Measurements from ENCODE around the gene VEGFA. TPM values are rescaled to one million over a fixed set of nuclear protein-coding genes. Genes with fewer than 3 reads are reported as not detected.

The VEGFA gene
- total and polyA plus RNA-seq, 2 of the 8 experiments (the other 6 are each of a cell fraction or from before 2014, with no cell fraction given) = 42.2 to 58.5 TPM

DNA sequence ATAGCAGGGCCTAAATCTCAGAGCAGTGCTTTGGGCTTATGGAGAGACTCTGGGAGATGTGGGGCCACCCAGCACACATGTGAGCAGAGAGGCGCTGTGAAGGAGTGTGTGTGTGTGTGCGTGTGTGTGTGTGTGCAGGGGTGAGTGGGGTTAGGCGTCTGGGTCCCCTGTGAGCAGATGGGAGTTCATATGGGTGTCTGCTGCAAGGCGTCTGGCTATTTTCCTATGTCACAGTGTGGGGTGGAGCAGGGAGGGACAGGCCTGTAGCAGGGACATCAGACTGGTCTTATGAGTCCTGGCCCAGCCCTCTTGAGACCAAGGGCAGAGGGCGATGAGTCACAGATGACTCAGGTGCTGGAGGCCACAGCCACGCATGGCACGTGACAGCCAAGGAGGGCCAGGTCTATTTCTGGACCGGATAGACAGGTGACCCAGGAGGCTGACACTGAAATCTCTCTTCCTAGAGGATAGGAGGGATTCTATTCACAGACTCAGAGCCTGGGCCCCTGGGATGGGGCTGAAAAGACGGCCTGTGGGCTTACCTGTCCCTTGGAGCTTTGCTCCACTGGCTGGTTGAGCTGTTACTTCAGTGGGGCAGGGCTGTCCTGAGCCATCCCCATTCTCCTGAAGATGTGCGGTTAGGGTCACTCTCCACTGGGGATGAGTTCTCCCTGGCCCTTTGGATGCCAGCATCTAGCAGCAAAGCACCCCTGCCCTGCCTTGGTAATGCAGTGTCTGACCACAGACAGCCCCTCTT, 28.9 kb downstream of the VEGFA start (continued):
- no peak for TF ChIP-seq SAP30 (IDR thresholded peaks at IDR 0.05; ENCODE audit: insufficient read depth, insufficient replicate concordance, low read length)
- no peak for TF ChIP-seq SIRT6 (IDR thresholded peaks at IDR 0.05; ENCODE audit: low read length)
- TF ChIP-seq MAFK (IDR thresholded peaks at IDR 0.05; ENCODE audit: low read depth, low read length) = no peak
- no peak for TF ChIP-seq CREB1 (IDR thresholded peaks at IDR 0.05)
- TF ChIP-seq CEBPB (IDR thresholded peaks at IDR 0.05; ENCODE audit: low read depth, low read length) = no peak
- no peak for TF ChIP-seq RBBP5 (IDR thresholded peaks at IDR 0.05; ENCODE audit: borderline replicate concordance, low read depth, low read length)
- TF ChIP-seq EZH2 (IDR thresholded peaks at IDR 0.05; ENCODE audit: low read depth, low read length, severe bottlenecking) = no peak
- no peak for TF ChIP-seq FOSL1 (IDR thresholded peaks at IDR 0.05; ENCODE audit: insufficient read depth, low read depth, low read length)
- TF ChIP-seq, protein P1, sequence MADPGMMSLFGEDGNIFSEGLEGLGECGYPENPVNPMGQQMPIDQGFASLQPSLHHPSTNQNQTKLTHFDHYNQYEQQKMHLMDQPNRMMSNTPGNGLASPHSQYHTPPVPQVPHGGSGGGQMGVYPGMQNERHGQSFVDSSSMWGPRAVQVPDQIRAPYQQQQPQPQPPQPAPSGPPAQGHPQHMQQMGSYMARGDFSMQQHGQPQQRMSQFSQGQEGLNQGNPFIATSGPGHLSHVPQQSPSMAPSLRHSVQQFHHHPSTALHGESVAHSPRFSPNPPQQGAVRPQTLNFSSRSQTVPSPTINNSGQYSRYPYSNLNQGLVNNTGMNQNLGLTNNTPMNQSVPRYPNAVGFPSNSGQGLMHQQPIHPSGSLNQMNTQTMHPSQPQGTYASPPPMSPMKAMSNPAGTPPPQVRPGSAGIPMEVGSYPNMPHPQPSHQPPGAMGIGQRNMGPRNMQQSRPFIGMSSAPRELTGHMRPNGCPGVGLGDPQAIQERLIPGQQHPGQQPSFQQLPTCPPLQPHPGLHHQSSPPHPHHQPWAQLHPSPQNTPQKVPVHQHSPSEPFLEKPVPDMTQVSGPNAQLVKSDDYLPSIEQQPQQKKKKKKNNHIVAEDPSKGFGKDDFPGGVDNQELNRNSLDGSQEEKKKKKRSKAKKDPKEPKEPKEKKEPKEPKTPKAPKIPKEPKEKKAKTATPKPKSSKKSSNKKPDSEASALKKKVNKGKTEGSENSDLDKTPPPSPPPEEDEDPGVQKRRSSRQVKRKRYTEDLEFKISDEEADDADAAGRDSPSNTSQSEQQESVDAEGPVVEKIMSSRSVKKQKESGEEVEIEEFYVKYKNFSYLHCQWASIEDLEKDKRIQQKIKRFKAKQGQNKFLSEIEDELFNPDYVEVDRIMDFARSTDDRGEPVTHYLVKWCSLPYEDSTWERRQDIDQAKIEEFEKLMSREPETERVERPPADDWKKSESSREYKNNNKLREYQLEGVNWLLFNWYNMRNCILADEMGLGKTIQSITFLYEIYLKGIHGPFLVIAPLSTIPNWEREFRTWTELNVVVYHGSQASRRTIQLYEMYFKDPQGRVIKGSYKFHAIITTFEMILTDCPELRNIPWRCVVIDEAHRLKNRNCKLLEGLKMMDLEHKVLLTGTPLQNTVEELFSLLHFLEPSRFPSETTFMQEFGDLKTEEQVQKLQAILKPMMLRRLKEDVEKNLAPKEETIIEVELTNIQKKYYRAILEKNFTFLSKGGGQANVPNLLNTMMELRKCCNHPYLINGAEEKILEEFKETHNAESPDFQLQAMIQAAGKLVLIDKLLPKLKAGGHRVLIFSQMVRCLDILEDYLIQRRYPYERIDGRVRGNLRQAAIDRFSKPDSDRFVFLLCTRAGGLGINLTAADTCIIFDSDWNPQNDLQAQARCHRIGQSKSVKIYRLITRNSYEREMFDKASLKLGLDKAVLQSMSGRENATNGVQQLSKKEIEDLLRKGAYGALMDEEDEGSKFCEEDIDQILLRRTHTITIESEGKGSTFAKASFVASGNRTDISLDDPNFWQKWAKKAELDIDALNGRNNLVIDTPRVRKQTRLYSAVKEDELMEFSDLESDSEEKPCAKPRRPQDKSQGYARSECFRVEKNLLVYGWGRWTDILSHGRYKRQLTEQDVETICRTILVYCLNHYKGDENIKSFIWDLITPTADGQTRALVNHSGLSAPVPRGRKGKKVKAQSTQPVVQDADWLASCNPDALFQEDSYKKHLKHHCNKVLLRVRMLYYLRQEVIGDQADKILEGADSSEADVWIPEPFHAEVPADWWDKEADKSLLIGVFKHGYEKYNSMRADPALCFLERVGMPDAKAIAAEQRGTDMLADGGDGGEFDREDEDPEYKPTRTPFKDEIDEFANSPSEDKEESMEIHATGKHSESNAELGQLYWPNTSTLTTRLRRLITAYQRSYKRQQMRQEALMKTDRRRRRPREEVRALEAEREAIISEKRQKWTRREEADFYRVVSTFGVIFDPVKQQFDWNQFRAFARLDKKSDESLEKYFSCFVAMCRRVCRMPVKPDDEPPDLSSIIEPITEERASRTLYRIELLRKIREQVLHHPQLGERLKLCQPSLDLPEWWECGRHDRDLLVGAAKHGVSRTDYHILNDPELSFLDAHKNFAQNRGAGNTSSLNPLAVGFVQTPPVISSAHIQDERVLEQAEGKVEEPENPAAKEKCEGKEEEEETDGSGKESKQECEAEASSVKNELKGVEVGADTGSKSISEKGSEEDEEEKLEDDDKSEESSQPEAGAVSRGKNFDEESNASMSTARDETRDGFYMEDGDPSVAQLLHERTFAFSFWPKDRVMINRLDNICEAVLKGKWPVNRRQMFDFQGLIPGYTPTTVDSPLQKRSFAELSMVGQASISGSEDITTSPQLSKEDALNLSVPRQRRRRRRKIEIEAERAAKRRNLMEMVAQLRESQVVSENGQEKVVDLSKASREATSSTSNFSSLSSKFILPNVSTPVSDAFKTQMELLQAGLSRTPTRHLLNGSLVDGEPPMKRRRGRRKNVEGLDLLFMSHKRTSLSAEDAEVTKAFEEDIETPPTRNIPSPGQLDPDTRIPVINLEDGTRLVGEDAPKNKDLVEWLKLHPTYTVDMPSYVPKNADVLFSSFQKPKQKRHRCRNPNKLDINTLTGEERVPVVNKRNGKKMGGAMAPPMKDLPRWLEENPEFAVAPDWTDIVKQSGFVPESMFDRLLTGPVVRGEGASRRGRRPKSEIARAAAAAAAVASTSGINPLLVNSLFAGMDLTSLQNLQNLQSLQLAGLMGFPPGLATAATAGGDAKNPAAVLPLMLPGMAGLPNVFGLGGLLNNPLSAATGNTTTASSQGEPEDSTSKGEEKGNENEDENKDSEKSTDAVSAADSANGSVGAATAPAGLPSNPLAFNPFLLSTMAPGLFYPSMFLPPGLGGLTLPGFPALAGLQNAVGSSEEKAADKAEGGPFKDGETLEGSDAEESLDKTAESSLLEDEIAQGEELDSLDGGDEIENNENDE (IDR thresholded peaks at IDR 0.05; ENCODE audit: insufficient replicate concordance, low read length) = no peak
